ENCODE results near the gene EVC. TPM values are rescaled to one million over a fixed set of nuclear protein-coding genes. Genes with fewer than 3 reads are reported as not detected.

The EVC gene
- total RNA-seq: 37.6 to 40.0 TPM (median 39.8 TPM) in 3 replicates
- long read RNA-seq, full-length matches to known transcripts: 2 of 25 reads
- long read RNA-seq, partial matches to known transcripts: 5 of 25 reads
- long read RNA-seq, other reads (novel, unspliced or antisense): 18 of 25 reads

DNA sequence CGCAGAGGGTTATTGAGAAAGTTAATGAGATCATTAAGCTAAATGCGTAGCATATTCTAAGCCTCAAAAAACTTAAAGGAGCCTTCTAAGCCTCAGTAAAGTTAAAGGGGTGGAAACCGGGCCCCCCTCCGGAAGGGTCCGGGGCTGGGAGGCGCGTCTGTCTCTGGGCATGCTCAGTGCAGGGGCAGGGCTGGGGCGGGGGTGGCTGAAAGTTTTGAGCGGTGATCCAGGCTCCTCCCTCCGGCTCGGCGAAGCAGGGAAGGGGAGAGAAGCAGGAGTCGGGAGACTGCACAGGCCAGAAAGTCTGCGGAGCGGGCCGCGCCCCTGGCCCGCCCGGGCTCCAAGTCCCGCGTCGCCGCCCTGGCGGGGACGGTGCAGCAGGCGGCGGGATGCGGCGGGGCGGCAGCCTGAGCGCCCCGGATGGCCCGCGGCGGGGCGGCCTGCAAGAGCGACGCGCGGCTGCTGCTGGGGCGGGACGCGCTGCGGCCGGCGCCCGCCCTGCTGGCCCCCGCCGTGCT is at the start of gene EVC:
Gene EVC (plus strand): TSS at position 241 of the 518 bp plus-strand sequence. CDS start 180 bp downstream, at position 421.
- H3K4me1 Mint-ChIP-seq (ENCODE audit: low read depth): peaks cover 61% of the 10 kb centered on the region
- H3K9me3 Mint-ChIP-seq (ENCODE audit: low read depth): peaks cover 6% of the 10 kb centered on the region
- TF ChIP-seq, protein P1, sequence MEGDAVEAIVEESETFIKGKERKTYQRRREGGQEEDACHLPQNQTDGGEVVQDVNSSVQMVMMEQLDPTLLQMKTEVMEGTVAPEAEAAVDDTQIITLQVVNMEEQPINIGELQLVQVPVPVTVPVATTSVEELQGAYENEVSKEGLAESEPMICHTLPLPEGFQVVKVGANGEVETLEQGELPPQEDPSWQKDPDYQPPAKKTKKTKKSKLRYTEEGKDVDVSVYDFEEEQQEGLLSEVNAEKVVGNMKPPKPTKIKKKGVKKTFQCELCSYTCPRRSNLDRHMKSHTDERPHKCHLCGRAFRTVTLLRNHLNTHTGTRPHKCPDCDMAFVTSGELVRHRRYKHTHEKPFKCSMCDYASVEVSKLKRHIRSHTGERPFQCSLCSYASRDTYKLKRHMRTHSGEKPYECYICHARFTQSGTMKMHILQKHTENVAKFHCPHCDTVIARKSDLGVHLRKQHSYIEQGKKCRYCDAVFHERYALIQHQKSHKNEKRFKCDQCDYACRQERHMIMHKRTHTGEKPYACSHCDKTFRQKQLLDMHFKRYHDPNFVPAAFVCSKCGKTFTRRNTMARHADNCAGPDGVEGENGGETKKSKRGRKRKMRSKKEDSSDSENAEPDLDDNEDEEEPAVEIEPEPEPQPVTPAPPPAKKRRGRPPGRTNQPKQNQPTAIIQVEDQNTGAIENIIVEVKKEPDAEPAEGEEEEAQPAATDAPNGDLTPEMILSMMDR (IDR thresholded peaks at IDR 0.05): peak; percentile 57
- peak within 1 kb of the TSS; percentile 96 for H3K27ac Mint-ChIP-seq (ENCODE audit: unreplicated experiment)
- DNase-seq (ENCODE audit: low spot score): no peak
- no peaks in the 10 kb centered on the region for H3K27me3 Mint-ChIP-seq (ENCODE audit: low read depth)
- H3K36me3 Mint-ChIP-seq (ENCODE audit: low read depth): peaks cover 8% of the 10 kb centered on the region
- H3K4me3 Mint-ChIP-seq (ENCODE audit: unreplicated experiment): peak within 1 kb of the TSS; percentile 85

DNA sequence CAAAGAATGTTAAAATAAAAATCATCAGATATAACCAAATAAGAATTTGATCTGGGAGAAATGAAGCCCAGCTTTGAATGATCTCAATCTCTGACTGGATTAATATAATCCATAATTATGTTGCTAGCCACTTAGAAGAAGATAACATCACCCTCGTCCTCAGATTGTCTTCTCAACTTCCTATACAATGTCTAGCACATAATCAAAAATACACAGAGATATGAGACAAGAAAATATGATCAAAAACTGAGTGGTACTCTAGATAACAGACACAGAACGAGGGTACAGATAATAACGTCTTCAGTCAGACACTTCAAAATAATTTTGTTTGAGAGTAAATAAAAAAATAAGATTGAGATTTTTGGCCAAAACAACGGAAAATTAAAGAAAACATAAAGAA is 49.8 kb upstream of the EVC start:
- Mint-ChIP-seq H3K4me3 (ENCODE audit: unreplicated experiment) (no peak overlapping the region), H3K27me3 (ENCODE audit: low read depth) (no peaks in the 10 kb centered on the region), H3K27ac (ENCODE audit: unreplicated experiment) (no peak overlapping the region), H3K36me3 (ENCODE audit: low read depth) (peaks cover 36% of the 10 kb centered on the region), H3K4me1 (ENCODE audit: low read depth) (no peaks in the 10 kb centered on the region), H3K9me3 (ENCODE audit: low read depth) (peaks cover 17% of the 10 kb centered on the region)
- no peak for DNase-seq (ENCODE audit: low spot score)
- TF ChIP-seq, protein P1 (IDR thresholded peaks at IDR 0.05): no peak

DNA sequence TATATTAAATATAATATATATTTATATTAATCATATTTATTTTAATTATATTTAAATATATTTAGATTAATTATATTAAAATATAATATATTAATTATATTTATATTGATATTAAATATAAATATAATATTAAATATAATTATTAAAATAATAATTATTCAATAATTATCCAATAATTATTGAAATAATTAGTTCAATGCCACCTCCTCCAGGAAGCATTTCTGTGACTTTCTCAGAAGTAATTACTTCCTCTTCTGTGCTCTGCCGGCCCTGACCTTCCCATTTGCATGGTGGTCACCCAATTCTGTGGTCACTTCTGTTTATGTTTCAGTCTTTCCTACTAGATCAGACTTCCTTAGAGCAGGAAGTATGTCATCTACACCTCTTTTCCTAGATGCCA is 48.4 kb upstream of the EVC start:
- DNase-seq (ENCODE audit: low spot score): no peak
- Mint-ChIP-seq H3K9me3 (ENCODE audit: low read depth) (peaks cover 22% of the 10 kb centered on the region), H3K27ac (ENCODE audit: unreplicated experiment) (no peak overlapping the region), H3K4me1 (ENCODE audit: low read depth) (no peaks in the 10 kb centered on the region), H3K4me3 (ENCODE audit: unreplicated experiment) (no peak overlapping the region), H3K36me3 (ENCODE audit: low read depth) (peaks cover 34% of the 10 kb centered on the region), H3K27me3 (ENCODE audit: low read depth) (no peaks in the 10 kb centered on the region)
- TF ChIP-seq, protein P1 (IDR thresholded peaks at IDR 0.05): no peak

DNA sequence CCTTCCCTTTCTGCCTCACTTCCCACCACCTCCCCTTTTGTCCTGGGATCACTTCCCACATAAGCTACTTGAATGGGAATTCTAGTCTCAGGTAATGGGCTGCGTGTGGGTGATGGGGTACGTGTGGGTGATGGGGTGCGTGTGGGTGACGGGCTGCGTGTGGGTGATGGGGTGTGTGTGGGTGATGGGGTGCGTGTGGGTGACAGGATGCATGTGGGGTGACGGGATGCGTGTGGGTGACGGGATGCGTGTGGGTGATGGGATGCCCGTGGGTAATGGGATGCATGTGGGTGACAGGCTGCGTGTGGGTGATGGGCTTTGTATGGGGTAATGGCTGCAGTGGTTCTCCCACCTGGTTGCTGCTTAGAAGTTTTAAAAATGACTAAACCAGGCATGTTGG is 46.2 kb upstream of the EVC start:
- Mint-ChIP-seq H3K27ac (ENCODE audit: unreplicated experiment) (no peak overlapping the region), H3K9me3 (ENCODE audit: low read depth) (peaks cover 22% of the 10 kb centered on the region), H3K36me3 (ENCODE audit: low read depth) (peaks cover 36% of the 10 kb centered on the region), H3K4me1 (ENCODE audit: low read depth) (no peaks in the 10 kb centered on the region), H3K4me3 (ENCODE audit: unreplicated experiment) (no peak overlapping the region), H3K27me3 (ENCODE audit: low read depth) (no peaks in the 10 kb centered on the region)
- no peak for DNase-seq (ENCODE audit: low spot score)
- TF ChIP-seq, protein P1 (IDR thresholded peaks at IDR 0.05): no peak

DNA sequence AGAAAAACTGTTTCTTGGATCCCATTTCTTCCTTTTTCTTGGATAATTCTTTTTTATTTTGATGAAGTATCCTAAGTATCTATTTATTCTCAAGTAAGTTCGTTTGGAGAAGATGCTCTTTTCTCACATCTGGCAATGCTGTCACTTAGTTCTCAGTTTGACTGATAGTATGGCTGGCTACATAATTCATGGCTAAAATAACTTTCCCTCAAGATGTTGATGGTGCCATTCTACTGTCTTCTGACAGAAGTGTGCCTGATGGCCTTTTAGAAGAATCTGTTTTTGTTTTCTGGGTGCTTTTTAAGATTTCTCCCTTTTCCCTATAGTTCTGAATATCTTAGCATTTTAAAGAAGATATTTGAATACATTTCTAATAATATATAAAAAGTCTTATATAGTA is 44.3 kb upstream of the EVC start:
- H3K27ac Mint-ChIP-seq (ENCODE audit: unreplicated experiment): no peak overlapping the region
- no peak overlapping the region for H3K4me3 Mint-ChIP-seq (ENCODE audit: unreplicated experiment)
- peaks cover 10% of the 10 kb centered on the region for H3K9me3 Mint-ChIP-seq (ENCODE audit: low read depth)
- DNase-seq (ENCODE audit: low spot score): no peak
- H3K4me1 Mint-ChIP-seq (ENCODE audit: low read depth): no peaks in the 10 kb centered on the region
- TF ChIP-seq, protein P1 (IDR thresholded peaks at IDR 0.05): no peak
- H3K27me3 Mint-ChIP-seq (ENCODE audit: low read depth): no peaks in the 10 kb centered on the region
- peaks cover 23% of the 10 kb centered on the region for H3K36me3 Mint-ChIP-seq (ENCODE audit: low read depth)

All from chondrocyte (in vitro differentiated cells).